ENCODE data around the gene RMRP. TPM values are rescaled to one million over a fixed set of nuclear protein-coding genes. Genes with fewer than 3 reads are reported as not detected.

RMRP gene
- total RNA-seq, 1 donor from 2014 or later = 16,487 TPM

- no peak overlapping the region for H3K4me3 Mint-ChIP-seq (ENCODE audit: low read depth)
- H3K27ac Mint-ChIP-seq = no peak overlapping the region
- H3K4me1 Mint-ChIP-seq (ENCODE audit: low read depth) = no peaks in the 10 kb centered on the region
- H3K9me3 Mint-ChIP-seq (ENCODE audit: low read depth) = no peaks in the 10 kb centered on the region
- TF ChIP-seq CTCF (IDR thresholded peaks at IDR 0.05; ENCODE audit: unreplicated experiment) = no peak
- H3K36me3 Mint-ChIP-seq (ENCODE audit: insufficient read depth) = peaks cover 32% of the 10 kb centered on the region
- DNase-seq (ENCODE audit: low spot score, unreplicated experiment) = no peak
- no peaks in the 10 kb centered on the region for H3K27me3 Mint-ChIP-seq
Observed at GRCh38 chr9:35703906-35704672, 46.3 kb upstream of the RMRP start.

GRCh38 chr9:35702696-35703095, 44.9 kb upstream of the RMRP start:
- H3K4me3 Mint-ChIP-seq (ENCODE audit: low read depth) = no peak overlapping the region

GRCh38 chr9:35700942-35701341, 43.1 kb upstream of the RMRP start:
- H3K27ac Mint-ChIP-seq = no peak overlapping the region
- peaks cover 27% of the 10 kb centered on the region for H3K36me3 Mint-ChIP-seq (ENCODE audit: insufficient read depth)
- H3K4me1 Mint-ChIP-seq (ENCODE audit: low read depth) = no peaks in the 10 kb centered on the region
- no peak for TF ChIP-seq CTCF (IDR thresholded peaks at IDR 0.05; ENCODE audit: unreplicated experiment)
- H3K27me3 Mint-ChIP-seq = no peaks in the 10 kb centered on the region
- H3K9me3 Mint-ChIP-seq (ENCODE audit: low read depth) = no peaks in the 10 kb centered on the region
- no peak overlapping the region for H3K4me3 Mint-ChIP-seq (ENCODE audit: low read depth)
- DNase-seq (ENCODE audit: low spot score, unreplicated experiment) = no peak

More at GRCh38 chr9:35702696-35703095, 44.9 kb upstream of the RMRP start:
- H3K36me3 Mint-ChIP-seq (ENCODE audit: insufficient read depth) = peaks cover 30% of the 10 kb centered on the region
- H3K27me3 Mint-ChIP-seq = no peaks in the 10 kb centered on the region
- no peak for TF ChIP-seq CTCF (IDR thresholded peaks at IDR 0.05; ENCODE audit: unreplicated experiment)
- H3K9me3 Mint-ChIP-seq (ENCODE audit: low read depth) = no peaks in the 10 kb centered on the region
- H3K27ac Mint-ChIP-seq = no peak overlapping the region
- DNase-seq (ENCODE audit: low spot score, unreplicated experiment) = no peak
- no peaks in the 10 kb centered on the region for H3K4me1 Mint-ChIP-seq (ENCODE audit: low read depth)

GRCh38 chr9:35700031-35700430, 42.2 kb upstream of the RMRP start:
- Mint-ChIP-seq H3K9me3 (ENCODE audit: low read depth) (no peaks in the 10 kb centered on the region), H3K27me3 (no peaks in the 10 kb centered on the region), H3K27ac (no peak overlapping the region), H3K4me1 (ENCODE audit: low read depth) (no peaks in the 10 kb centered on the region), H3K36me3 (ENCODE audit: insufficient read depth) (peaks cover 27% of the 10 kb centered on the region), H3K4me3 (ENCODE audit: low read depth) (no peak overlapping the region)
- DNase-seq (ENCODE audit: low spot score, unreplicated experiment) = no peak
- TF ChIP-seq CTCF (IDR thresholded peaks at IDR 0.05; ENCODE audit: unreplicated experiment) = no peak

GRCh38 chr9:35698231-35698630, 40.4 kb upstream of the RMRP start:
- H3K4me1 Mint-ChIP-seq (ENCODE audit: low read depth) = no peaks in the 10 kb centered on the region
- H3K27ac Mint-ChIP-seq = no peak overlapping the region
- no peak overlapping the region for H3K4me3 Mint-ChIP-seq (ENCODE audit: low read depth)
- no peaks in the 10 kb centered on the region for H3K9me3 Mint-ChIP-seq (ENCODE audit: low read depth)
- no peaks in the 10 kb centered on the region for H3K27me3 Mint-ChIP-seq
- TF ChIP-seq CTCF (IDR thresholded peaks at IDR 0.05; ENCODE audit: unreplicated experiment) = no peak
- DNase-seq (ENCODE audit: low spot score, unreplicated experiment) = no peak
- H3K36me3 Mint-ChIP-seq (ENCODE audit: insufficient read depth) = peaks cover 20% of the 10 kb centered on the region
